ENCODE results near the gene BIN1. TPM values are rescaled to one million over a fixed set of nuclear protein-coding genes. Genes with fewer than 3 reads are reported as not detected.

Gene BIN1
- total RNA-seq, 6 experiments from 2014 or later, result 22.6 to 26.1 (median 23.5) TPM

DNA sequence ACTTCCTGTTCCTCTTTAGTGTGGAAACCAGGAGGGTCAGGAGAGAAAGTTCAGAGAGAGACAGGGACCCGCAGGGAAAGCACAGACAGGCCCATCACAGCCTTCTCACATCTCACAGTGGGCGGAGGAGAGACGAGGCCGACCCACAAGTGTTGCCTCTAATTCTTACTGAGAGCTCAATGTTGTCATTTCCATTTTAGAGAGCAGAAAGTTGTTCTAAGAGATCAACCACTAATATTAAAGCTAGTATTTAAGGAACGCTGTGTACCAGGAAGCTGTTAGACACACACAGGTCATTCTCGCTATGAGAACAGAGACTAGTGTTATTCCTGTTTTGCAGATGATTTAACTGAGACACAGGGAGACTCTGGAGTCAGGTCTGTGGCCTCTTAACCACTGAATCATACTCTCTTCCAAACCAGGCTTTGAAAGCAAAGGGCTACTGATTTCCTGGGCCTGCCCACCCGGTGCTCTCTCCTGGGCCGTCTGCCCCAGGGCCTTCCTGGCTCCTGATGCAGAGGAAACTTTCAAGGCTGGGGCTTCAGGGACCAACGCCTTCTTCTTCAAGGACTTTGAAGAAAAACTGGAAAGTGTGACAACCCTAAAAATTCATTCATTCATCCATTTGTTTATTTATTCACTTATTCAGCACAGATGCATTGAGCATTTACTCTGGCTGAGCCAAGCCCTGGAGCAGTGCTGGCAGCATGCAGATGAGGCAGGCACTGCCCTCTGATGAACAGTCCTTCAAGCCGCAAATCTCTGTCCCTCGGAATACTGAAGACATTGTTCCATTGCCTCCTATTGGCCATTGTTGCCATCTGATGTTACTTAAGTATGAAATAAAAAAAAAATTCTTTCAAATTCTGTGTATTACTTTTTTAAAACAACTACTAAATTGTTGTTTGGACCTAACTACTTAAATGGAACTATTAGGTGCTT lies 37.2 kb upstream of the BIN1 start:
- peaks cover 7% of the 10 kb centered on the region for H3K9me3 Mint-ChIP-seq
- no peaks in the 10 kb centered on the region for H3K27me3 Mint-ChIP-seq (ENCODE audit: insufficient read depth)
- TF ChIP-seq, protein P1, sequence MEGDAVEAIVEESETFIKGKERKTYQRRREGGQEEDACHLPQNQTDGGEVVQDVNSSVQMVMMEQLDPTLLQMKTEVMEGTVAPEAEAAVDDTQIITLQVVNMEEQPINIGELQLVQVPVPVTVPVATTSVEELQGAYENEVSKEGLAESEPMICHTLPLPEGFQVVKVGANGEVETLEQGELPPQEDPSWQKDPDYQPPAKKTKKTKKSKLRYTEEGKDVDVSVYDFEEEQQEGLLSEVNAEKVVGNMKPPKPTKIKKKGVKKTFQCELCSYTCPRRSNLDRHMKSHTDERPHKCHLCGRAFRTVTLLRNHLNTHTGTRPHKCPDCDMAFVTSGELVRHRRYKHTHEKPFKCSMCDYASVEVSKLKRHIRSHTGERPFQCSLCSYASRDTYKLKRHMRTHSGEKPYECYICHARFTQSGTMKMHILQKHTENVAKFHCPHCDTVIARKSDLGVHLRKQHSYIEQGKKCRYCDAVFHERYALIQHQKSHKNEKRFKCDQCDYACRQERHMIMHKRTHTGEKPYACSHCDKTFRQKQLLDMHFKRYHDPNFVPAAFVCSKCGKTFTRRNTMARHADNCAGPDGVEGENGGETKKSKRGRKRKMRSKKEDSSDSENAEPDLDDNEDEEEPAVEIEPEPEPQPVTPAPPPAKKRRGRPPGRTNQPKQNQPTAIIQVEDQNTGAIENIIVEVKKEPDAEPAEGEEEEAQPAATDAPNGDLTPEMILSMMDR (IDR thresholded peaks at IDR 0.05), result peak; percentile 63
- peaks cover 64% of the 10 kb centered on the region for H3K4me1 Mint-ChIP-seq (ENCODE audit: low read depth)
- DNase-seq, result peak; percentile 64
- H3K27ac Mint-ChIP-seq, result peak overlapping the region; percentile 94
- peaks cover 7% of the 10 kb centered on the region; the same call in 1 of the 2 replicates for H3K36me3 Mint-ChIP-seq (ENCODE audit: low read depth)
- H3K4me3 Mint-ChIP-seq, result peak overlapping the region; percentile 60

DNA sequence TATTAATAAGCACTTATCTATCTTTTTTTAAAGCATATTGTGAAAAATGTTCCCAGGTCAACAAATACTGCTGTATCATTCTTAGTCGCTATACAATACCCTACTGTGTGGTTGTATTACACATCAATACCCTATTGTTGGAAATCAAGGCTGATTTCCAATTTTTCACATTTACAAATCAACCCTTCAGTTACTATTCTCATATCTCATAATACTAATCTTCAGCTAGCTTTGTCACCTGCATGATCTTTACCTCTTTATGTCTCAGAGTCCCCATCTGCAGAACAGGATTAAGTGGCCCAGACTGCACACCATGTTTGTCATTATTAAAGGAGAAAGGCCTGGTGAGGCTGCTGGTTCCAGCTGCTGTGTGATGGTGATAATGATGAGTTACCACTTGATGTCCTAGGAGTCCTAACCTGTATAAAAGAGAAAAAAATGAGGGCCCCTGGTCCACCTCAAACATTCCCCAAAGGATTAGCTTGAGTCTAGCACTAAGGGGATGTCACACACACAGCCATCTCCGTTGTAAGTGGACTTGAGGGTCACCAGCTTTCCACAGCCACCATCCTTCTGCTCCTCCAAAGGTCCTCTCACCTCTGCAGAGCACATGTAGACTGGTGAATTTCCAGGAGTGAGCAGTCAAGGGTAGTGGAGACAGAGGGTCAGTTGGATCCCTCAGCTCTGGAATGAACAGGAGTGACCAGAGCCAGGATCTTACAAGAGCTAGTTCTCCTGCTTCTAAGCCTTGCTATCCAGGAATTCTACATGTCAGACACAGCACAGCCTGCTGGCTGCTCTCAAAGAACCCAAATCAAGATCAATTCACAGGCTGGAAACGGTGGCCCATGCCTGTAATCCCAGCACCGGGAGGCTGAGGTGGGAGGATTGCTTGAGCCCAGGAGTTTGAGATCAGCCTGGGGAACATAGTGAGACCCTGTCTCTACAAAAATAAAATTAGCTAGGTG lies 36.0 kb upstream of the BIN1 start:
- TF ChIP-seq, protein P1 (IDR thresholded peaks at IDR 0.05), result peak; percentile 20; the same call in 1 of the 2 replicates
- Mint-ChIP-seq H3K4me1 (ENCODE audit: low read depth) (peaks cover 55% of the 10 kb centered on the region), H3K27me3 (ENCODE audit: insufficient read depth) (no peaks in the 10 kb centered on the region), H3K9me3 (peaks cover 7% of the 10 kb centered on the region), H3K36me3 (ENCODE audit: low read depth) (peaks cover 8% of the 10 kb centered on the region; the same call in 1 of the 2 replicates), H3K4me3 (peak overlapping the region; percentile 60; the same call in 1 of the 2 replicates), H3K27ac (peak overlapping the region; percentile 94)
- DNase-seq, result no peak

DNA sequence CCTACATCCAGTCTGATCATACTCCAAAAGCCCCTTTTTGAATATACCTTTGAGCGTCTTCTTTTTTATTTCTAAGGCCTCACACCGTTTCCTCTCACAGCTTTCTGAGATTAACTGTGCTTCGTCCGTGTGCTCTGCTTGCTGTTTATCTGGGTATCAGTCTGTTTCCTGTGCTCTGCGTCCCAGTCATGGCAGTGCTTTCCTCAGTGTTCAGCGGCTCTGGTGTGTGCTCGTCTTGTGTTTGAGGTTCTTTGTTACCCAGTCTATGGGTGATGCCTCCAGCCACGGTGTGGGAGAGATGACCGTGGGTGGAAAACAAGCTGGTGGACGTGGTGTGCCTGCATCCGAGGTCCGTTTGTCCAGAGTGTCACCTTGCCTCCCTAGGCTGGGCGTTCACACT lies 33.6 kb upstream of the BIN1 start:
- Mint-ChIP-seq H3K27me3 (ENCODE audit: insufficient read depth) (peaks cover 3% of the 10 kb centered on the region), H3K9me3 (peaks cover 7% of the 10 kb centered on the region), H3K4me1 (ENCODE audit: low read depth) (peaks cover 31% of the 10 kb centered on the region), H3K27ac (no peak overlapping the region), H3K4me3 (no peak overlapping the region), H3K36me3 (ENCODE audit: low read depth) (peaks cover 8% of the 10 kb centered on the region; the same call in 1 of the 2 replicates)
- TF ChIP-seq, protein P1 (IDR thresholded peaks at IDR 0.05), result no peak
- no peak for DNase-seq

DNA sequence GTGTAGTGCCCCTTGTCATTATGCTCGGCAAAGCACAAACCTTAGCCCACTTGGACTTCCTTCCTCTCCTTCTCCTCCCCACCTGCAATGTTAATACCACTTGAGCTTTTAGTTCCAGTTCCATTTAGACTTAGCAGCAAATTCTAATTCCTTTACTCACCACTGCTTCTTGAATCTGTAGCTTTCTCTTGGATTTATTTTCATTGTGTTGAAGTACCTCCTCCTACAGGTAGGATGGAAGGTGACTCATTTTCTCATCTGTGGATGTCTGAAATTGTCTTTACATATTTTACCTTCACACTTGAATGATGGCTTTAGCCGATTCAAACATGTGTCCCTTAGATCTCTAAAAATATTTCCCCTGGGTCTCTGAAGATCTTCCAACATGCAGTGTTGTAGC lies 32.8 kb upstream of the BIN1 start:
- Mint-ChIP-seq H3K27me3 (ENCODE audit: insufficient read depth) (peaks cover 7% of the 10 kb centered on the region), H3K27ac (no peak overlapping the region), H3K4me3 (no peak overlapping the region), H3K9me3 (peaks cover 7% of the 10 kb centered on the region), H3K4me1 (ENCODE audit: low read depth) (peaks cover 23% of the 10 kb centered on the region), H3K36me3 (ENCODE audit: low read depth) (peaks cover 8% of the 10 kb centered on the region; the same call in 1 of the 2 replicates)
- TF ChIP-seq, protein P1 (IDR thresholded peaks at IDR 0.05), result 0 out of 2 replicates have a peak, but pooled peaks have one; percentile 22
- DNase-seq, result no peak

DNA sequence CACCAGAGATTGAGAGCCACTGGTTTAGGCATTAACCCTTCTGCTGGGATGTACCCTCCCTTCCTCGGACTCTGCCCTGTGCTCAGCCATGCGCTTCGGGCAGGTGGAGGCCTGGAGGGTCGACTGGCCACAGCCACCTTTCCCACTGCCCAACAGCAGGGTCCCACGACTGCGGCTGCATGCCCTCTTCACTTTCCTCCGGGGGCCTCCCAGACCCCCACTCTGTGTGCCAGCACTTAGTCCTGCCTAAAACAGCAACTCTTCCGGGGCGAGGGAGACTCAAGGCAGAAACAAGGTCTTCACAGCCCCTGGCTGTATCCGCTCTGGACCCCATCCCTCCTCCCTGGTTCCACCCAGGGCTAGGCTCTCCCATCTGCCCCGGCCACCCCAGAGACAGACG lies 31.3 kb upstream of the BIN1 start:
- no peak for DNase-seq
- Mint-ChIP-seq H3K27me3 (ENCODE audit: insufficient read depth) (peaks cover 11% of the 10 kb centered on the region), H3K4me1 (ENCODE audit: low read depth) (peaks cover 8% of the 10 kb centered on the region), H3K9me3 (peaks cover 7% of the 10 kb centered on the region), H3K27ac (no peak overlapping the region), H3K4me3 (no peak overlapping the region), H3K36me3 (ENCODE audit: low read depth) (peaks cover 8% of the 10 kb centered on the region; the same call in 1 of the 2 replicates)
- TF ChIP-seq, protein P1 (IDR thresholded peaks at IDR 0.05), result no peak

All from HFFc6 (cell line).